Renal pelvis (tissue), 4 donors: ENCODE measurements around the gene FBXW11. TPM values are rescaled to one million over a fixed set of nuclear protein-coding genes. Genes with fewer than 3 reads are reported as not detected.
"Not testable (repeated sequence)": the region's sequence is repeated elsewhere in the genome, so short reads cannot be mapped to it uniquely, and the experiment has no call there.

Source experiments
- DNase-seq: peaks from one replicate; pipeline ENCODE4 v3.0.0-alpha.2; 2013
- polyA plus RNA-seq, 3 donors: library from polyadenylated mRNA; unstranded; fragments of 120-200 nt; gene quantifications; one replicate each; pipeline ENCODE4 v1.2.1, GENCODE V29; 2013; ENCODE audit not compliant: insufficient read length in 3 of 3

The FBXW11 gene
- polyA plus RNA-seq, 3 donors = 51.9 to 55.2 (median 52.0) TPM

GRCh38 chr5:171924493-171925122, 81.8 kb downstream of the FBXW11 start:
- no peak for DNase-seq

- DNase-seq = no peak
Measured at GRCh38 chr5:171920765-171921391, 85.6 kb downstream of the FBXW11 start.

GRCh38 chr5:171915700-171916099, 90.7 kb downstream of the FBXW11 start:
- not testable (repeated sequence) for DNase-seq

- no peak for DNase-seq
Measured at GRCh38 chr5:171914726-171915338, 91.6 kb downstream of the FBXW11 start.

GRCh38 chr5:171913987-171914273, 92.5 kb downstream of the FBXW11 start:
- DNase-seq = no peak

- DNase-seq = no peak
Measured at GRCh38 chr5:171911152-171911551, 95.3 kb downstream of the FBXW11 start.

- DNase-seq = no peak
Measured at GRCh38 chr5:171908638-171909037, 97.8 kb downstream of the FBXW11 start.

- DNase-seq = peak; percentile 65
Measured at GRCh38 chr5:171907725-171908343, 98.6 kb downstream of the FBXW11 start.

GRCh38 chr5:171906703-171907590, 99.5 kb downstream of the FBXW11 start:
- no peak for DNase-seq

- peak; percentile 11 for DNase-seq
Measured at GRCh38 chr5:171906066-171906570, 100.3 kb downstream of the FBXW11 start.

- no peak for DNase-seq
Measured at GRCh38 chr5:171904886-171905285, 101.6 kb downstream of the FBXW11 start.

GRCh38 chr5:171901764-171902163, 104.7 kb downstream of the FBXW11 start:
- DNase-seq = no peak

- DNase-seq = no peak
Measured at GRCh38 chr5:171899792-171900191, 106.6 kb downstream of the FBXW11 start.

- no peak for DNase-seq
Measured at GRCh38 chr5:171898879-171899278, 107.6 kb downstream of the FBXW11 start.

GRCh38 chr5:171898386-171898785, 108.1 kb downstream of the FBXW11 start:
- no peak for DNase-seq

GRCh38 chr5:171897231-171897630, 109.2 kb downstream of the FBXW11 start:
- DNase-seq = no peak

- no peak for DNase-seq
Measured at GRCh38 chr5:171895081-171895480, 111.4 kb downstream of the FBXW11 start.

- DNase-seq = no peak
Measured at GRCh38 chr5:171893290-171893886, 113.0 kb downstream of the FBXW11 start.

- no peak for DNase-seq
Measured at GRCh38 chr5:171891595-171891994, 114.8 kb downstream of the FBXW11 start.

- DNase-seq = no peak
Measured at GRCh38 chr5:171891150-171891549, 115.3 kb downstream of the FBXW11 start.

- no peak for DNase-seq
Measured at GRCh38 chr5:171888051-171888481, 118.4 kb downstream of the FBXW11 start.
